HG03432 (cell line): ENCODE measurements around the gene CRNKL1.

Experiments
- ATAC-seq: cut with Tn5 transposase; IDR thresholded peaks from one replicate; pipeline ENCODE4 v1.9.1; 2021; ENCODE audit warnings: mild to moderate bottlenecking, moderate library complexity; ENCODE audit not compliant: unreplicated experiment

The CRNKL1 gene

GRCh38 chr20:19986419-19986818, 65.8 kb downstream of the CRNKL1 start:
- no peak for ATAC-seq
